CD4-positive, alpha-beta T cell treated with Interleukin-4 for 1 hour (primary cell): ENCODE measurements around the gene CEP152.
"Not testable (repeated sequence)": the region's sequence is repeated elsewhere in the genome, so short reads cannot be mapped to it uniquely, and the experiment has no call there.

Source experiments
- DNase-seq, 2 donors: peaks; one replicate each; pipeline ENCODE4 v3.0.0-alpha.2; 2020 to 2022

Gene CEP152

GRCh38 chr15:48810414-48811324 is at the start of gene CEP152:
TSS of gene CEP152 (minus strand) at chr15:48811069. CDS start at chr15:48805649, 5,420 bp downstream.
- DNase-seq: peak; percentile 99

DNA sequence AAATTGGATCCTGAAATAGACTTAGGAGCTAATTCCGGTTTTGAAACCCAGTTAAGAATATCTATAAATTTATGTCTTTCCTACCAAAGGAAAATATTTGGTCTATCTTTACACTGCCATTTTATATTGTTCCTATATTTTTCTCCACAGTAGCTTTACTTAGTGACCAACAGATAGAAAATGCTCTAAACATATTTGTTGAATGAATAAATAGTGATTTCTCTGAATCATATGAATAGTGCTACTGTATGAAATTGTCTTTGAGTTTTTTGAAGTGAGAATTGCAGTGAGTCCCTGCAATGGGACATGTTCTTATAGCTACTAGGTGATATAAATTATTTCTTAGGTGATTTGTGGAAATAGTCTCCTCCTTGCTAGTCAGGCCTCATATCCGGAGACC is 48.6 kb upstream of the CEP152 start:
- DNase-seq: no peak

DNA sequence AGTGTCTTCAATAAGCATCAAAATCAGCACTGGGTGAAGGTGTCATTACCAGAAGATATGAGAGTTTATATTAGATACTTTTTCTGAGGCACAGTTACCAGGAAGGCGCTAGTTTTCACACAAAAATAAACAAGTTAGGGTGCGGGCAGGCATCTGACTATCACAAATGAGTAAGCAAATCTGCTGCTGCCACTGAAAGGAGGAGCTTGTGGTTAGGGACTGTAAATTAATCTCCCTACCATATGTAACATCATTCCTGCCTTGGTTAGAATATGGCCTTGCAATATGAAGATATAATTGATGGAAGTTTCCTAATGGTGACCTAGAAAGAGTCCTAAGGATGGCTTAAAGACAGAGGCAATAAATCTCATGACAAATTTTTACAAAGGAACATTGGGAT is 47.5 kb upstream of the CEP152 start:
- DNase-seq: no peak

DNA sequence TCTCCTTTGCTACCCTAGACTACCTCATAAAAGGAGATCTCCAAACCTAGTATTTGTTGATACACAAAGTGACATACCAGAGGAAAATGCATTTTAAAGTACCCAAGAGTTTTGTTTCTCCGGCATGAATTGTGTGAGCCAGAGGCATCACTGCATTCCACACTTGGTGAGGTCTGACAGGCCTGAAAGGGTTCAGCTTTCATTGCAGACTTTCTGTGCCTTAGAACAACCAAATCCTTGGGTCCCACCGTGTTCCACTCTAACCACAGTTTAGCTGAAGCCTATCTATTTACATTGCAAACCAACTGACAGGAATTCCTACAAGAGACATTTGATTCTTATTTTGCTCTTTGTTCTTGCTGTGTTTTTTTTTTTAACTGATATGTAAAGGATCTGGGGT is 46.1 kb upstream of the CEP152 start:
- no peak for DNase-seq

DNA sequence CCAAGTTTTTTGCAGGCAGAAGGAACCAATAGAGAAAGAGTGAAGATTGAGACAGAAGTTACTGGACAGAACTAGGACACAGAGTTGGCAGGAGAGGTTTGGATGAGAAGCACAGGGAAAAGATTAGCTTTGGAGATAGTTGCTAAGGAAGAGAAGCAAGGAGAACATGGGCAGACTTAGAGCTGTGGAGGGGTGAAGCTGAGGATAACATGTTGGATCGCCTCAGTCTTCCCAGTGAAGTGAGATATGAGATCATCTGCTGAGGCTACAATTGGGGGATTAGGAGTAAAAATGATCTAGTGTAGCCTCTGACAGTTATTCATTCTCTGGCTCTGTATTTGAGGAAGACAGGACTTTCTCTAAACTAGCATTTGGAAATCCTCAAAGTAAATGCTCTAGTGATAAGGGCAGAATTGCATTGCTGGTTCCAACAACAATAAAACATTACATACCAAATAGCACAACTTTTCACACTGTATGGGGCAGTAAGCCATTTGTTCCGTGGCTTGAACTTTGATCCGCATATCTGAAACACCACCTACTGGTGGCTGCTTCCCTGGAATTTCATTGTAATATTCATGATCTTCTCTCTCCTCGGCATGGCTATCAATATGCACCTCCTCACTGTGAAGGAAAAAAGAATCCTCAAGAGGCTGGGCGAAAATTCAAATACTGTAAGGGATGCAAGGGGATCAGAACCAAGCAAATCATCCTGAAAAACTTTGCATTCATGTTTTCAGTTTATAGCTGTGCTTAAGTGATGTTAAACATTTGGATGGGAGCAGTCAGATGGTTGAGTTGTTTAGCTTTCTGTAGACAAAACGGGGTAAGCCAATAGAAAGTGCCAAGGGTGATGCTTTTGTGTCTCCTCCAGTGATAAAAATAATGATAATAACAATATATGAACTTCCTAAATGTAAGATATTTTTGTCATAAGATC is 44.9 kb upstream of the CEP152 start:
- DNase-seq: no peak

DNA sequence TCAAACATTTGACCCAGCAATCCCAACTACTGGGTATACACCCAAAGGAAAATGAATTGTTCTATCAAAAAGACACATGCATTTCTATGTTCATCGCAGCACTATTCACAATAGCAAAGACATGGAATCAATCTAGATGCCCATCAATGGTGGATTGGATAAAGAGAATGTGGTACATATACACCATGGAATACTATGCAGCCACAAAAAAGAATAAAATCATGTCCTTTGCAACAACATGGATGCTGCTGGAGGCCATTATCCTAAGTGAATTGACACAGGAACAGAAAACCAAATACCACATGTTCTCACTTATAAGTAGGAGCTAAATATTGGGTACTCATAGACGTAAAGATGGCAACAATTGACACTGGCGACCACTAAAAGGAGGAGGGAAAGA is 43.6 kb upstream of the CEP152 start:
- DNase-seq: not testable (repeated sequence)

DNA sequence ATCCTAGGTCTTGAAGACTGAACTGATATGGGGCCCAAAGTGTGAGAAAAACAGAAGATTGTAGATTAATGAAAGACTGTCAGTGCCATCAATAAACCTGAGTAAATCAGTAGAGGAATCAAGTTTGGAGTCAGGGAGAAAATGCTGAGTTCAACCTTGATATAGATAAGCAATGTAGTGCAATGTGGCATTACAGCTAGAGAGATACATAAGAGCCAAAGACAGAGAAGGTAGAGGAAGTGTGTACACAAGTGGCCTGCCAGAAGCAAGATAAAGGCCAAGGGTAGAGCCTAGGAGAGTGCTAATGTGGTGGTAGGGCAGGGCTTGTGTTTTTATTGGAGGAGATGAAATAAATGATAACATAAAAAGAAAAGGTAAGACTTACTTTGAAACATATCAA is 41.1 kb upstream of the CEP152 start:
- no peak for DNase-seq

DNA sequence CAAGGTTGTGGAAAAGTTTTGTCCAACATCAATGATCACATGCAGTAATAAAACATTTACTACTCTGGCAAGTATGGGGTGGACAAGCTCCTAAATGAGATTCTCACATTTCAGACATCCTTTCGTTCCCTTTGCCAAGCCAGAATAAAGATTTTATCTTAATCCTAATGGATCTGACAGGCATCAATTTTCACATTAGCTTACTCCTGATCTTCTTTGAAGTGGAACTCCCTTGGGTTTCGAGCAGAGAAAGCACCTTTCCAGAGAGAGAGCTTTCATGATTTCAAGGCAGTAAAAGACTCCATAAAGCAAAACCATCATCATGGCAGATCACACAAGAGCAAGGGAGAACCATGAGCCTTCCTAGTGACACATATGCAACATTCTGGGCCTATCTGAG is 39.8 kb upstream of the CEP152 start:
- no peak for DNase-seq

DNA sequence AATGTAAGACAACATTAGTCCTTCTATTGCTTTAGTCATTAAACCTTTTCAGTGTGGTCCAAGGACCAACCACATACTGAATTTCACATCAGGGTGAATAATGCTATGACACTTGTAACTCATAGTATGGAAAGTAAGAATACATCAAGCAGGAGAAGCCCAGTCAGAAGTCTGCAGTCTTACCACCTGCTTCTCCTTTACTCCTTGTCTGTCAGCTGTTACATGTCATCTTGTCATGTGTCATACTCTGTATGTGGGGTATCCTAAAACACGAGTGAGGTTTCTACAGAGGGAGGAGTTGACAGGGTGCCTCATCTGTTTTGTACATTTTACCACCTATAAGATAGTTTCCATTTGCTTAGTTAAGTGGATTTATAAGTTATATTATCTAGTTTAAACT is 34.3 kb upstream of the CEP152 start:
- no peak for DNase-seq

GRCh38 chr15:48842501-48842900 is 31.6 kb upstream of the CEP152 start:
- DNase-seq: no peak

- DNase-seq: no peak
Measured at GRCh38 chr15:48834756-48835155, 23.9 kb upstream of the CEP152 start.

DNA sequence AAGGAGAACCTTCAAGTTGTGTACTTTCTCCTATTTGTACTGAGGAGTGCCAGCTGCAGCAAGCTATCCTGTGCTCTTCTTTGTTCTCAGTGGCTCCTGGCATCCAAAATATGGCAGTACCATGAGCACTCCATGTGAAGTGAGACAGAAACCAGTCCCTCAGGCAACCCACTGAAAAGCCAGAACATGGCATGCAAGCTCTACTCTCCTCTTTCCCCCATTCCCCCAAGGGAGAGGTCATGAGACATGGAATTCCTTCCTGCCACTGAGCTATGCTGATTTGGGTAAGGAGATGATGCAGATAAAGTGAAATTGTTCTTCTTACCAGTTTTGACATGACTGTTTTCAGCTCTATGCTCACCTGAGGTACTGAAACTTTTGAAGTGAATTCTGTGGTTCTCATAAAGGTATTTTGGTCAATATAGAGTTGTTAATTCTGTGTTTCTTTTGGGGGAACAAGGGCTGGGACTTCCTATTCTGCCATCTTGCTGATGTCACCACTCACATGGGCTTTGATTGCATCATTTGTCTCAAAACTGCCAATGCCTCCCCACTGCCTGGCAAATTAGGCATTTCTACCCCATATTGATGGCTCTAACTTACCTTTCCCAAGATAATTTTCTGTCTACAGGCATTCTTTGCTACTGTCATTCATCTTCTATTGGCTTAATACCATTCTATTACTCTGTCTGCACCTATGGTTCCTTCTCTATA is 22.8 kb upstream of the CEP152 start:
- DNase-seq: no peak

- DNase-seq: no peak
Measured at GRCh38 chr15:48832648-48833047, 21.8 kb upstream of the CEP152 start.

- DNase-seq: no peak
Measured at GRCh38 chr15:48828906-48829305, 18.0 kb upstream of the CEP152 start.

- DNase-seq: no peak
Measured at GRCh38 chr15:48828471-48828870, 17.6 kb upstream of the CEP152 start.

DNA sequence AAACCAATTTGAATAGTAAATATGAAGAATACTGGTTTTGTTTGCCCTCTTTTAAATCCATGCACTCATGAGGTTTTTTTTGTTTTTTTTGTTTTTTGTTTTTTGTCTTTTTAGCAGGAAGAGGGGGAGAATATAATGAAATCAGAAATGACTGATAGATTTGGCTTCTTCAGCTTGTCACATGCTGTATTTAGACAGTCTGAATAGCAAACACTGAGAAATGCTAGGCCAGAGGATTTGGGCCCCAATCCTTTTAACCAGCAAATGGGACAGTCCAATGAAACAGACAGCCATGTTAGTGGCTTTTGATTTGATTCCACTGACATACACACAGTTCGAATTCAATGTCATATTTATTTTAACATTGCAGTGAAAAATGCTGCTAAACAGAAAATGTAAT is 14.2 kb upstream of the CEP152 start:
- DNase-seq: no peak

DNA sequence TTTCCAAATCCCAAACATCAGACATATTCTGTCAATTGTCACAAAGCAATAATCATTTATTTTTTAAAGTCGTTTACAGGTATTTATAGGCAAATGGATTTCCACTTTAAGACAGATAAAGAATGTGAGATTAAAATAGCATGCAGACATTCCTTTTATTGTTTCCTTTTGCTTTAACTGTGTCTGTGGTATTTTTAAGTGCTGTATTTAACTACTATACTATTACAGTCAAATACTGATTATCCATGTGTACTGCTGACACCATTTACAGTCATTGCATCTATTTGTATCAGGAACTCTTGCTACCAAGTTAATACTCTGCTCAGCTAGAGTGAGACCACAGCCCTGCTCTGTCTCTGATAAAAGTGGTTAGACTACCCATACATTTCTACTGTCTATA is 12.8 kb upstream of the CEP152 start:
- no peak for DNase-seq

DNA sequence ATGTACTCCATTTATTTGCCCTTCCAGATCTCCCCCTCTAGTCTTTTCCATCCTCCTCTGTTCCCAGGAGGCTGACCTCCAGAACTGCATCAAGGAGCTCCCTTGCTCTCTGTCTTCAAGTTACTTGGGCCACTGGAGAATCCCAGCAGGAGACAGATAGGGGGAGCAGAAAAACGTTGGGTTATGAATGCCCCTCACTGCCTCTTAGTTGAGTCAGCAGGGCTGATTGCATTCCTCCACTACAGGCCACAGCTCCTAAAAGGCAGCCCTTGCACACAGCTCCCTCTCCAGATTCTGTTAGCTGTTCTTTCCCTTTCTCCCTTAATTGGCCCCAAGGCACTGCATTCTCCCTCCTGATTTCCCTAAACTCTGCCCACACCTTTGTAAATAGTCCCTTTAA is 12.4 kb upstream of the CEP152 start:
- no peak for DNase-seq

GRCh38 chr15:48814286-48814685 is 3.4 kb upstream of the CEP152 start:
- DNase-seq: no peak

- no peak for DNase-seq
Measured at GRCh38 chr15:48811325-48811958, 573 bp upstream of the CEP152 start.

DNA sequence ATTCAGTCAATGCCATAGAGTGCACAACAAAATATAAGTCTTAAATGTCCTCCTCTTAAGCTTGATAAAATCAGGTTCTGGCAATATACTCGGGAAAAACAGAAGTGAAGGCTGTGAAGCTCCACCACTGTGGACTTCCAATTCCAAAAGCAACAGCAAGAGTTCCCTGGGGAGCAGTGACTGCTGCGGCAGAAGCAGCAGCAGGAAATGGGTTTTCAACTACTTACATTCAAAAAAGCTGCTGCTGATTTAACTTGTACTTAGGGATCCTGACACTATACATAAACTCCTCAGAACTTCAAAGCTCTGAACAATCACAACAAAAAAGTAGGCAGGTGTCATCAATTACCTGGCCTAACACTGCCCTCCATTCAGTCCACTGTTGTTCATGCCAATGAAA is 4.7 kb downstream of the CEP152 start:
- no peak for DNase-seq

DNA sequence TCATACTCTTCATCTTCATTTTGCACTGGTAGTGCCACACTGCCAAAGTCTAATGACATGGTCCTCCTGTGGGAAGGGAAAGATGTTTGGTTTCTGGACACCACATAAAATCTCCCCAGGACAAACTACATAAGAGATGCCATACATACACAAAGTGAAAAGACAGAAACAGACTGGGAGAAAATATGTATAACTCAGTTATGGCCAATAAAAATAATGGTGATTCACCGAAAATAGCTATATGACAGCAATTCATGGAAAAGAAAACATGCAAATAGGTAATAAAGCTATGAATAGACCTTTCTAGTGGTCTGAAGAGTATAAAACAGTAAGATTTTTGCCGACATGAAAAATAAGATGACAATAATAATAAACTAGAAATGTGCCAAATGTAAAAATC is 5.3 kb downstream of the CEP152 start:
- DNase-seq: no peak

- no peak for DNase-seq
Measured at GRCh38 chr15:48803877-48804276, 7.0 kb downstream of the CEP152 start.
